Smooth muscle cell (in vitro differentiated cells): ENCODE data around the gene TRNP1. TPM values are rescaled to one million over a fixed set of nuclear protein-coding genes. Genes with fewer than 3 reads are reported as not detected.

Source experiments
- DNase-seq: peaks from one replicate; lab custom pipeline; 2025; ENCODE audit not compliant: unreplicated experiment; lab: John Stamatoyannopoulos, UW
- H2AFZ ChIP-seq: fragments of 200-600 bp; sonication (generic); 2 replicates; pipeline ENCODE4 v1.6.0; 2016; ENCODE audit warnings: antibody characterized with exemption, low read depth, mild to moderate bottlenecking
- H3F3A ChIP-seq: fragments of 200-600 bp; sonication (generic); 2 replicates; pipeline ENCODE4 v1.6.0; 2017; ENCODE audit warnings: antibody characterized with exemption, low read depth
- H3K27ac ChIP-seq: fragments of 200-600 bp; sonication (generic); 2 replicates; pipeline ENCODE4 v1.5.1; 2016; ENCODE audit warnings: low read depth, mild to moderate bottlenecking
- H3K27me3 ChIP-seq: fragments of 200-600 bp; sonication (generic); 2 replicates; pipeline ENCODE4 v1.6.1; 2016; ENCODE audit warnings: low read depth, mild to moderate bottlenecking
- H3K36me3 ChIP-seq: fragments of 200-600 bp; sonication (generic); 2 replicates; pipeline ENCODE4 v1.5.1; 2016; ENCODE audit warnings: low read depth
- H3K4me1 ChIP-seq: fragments of 200-600 bp; sonication (generic); 2 replicates; pipeline ENCODE4 v1.5.1; 2016; ENCODE audit warnings: low read depth
- H3K4me2 ChIP-seq: fragments of 200-600 bp; sonication (generic); 2 replicates; pipeline ENCODE4 v1.6.0; 2016; ENCODE audit warnings: mild to moderate bottlenecking
- H3K4me3 ChIP-seq: fragments of 200-600 bp; sonication (generic); 2 replicates; pipeline ENCODE4 v1.5.1; 2016; ENCODE audit warnings: mild to moderate bottlenecking
- H3K79me2 ChIP-seq: fragments of 200-600 bp; sonication (generic); 2 replicates; pipeline ENCODE4 v1.6.0; 2016; ENCODE audit warnings: low read depth, mild to moderate bottlenecking
- H3K9ac ChIP-seq: fragments of 200-600 bp; sonication (generic); 2 replicates; pipeline ENCODE4 v1.6.0; 2016; ENCODE audit warnings: low read depth
- H3K9me3 ChIP-seq: fragments of 200-600 bp; sonication (generic); replicated peaks from 2 replicates; pipeline ENCODE4 v1.5.1; 2016; ENCODE audit warnings: low read depth
- H4K20me1 ChIP-seq: fragments of 200-600 bp; sonication (generic); 2 replicates; pipeline ENCODE4 v1.6.0; 2016; ENCODE audit warnings: low read depth
- WGBS: methylation state at CpG from one replicate; pipeline ENCODE4 v1.1.7; 2016; ENCODE audit warnings: low lambda C conversion rate; 5-methylcytosine and 5-hydroxymethylcytosine counted together
- polyA plus RNA-seq: library from polyadenylated mRNA; unstranded; fragments of >200 nt; fragmentation: Nextera tagmentation; extraction: Ambion mirVana; gene quantifications from 2 replicates; pipeline ENCODE4 v1.2.1, GENCODE V29; 2016
- total RNA-seq: library from RNA; depleted of rRNA; stranded (reverse); fragments of >200 nt; gene quantifications from 2 replicates; pipeline ENCODE4 v1.2.3, GENCODE V29; 2014
- TF ChIP-seq, protein P1 (sequence below): fragments of 200-600 bp; sonication (generic); IDR thresholded peaks from 2 replicates; pipeline ENCODE4 v1.5.1; 2017; ENCODE audit warnings: borderline replicate concordance, mild to moderate bottlenecking, antibody characterized with exemption; ENCODE audit not compliant: insufficient read depth, poor library complexity, severe bottlenecking

Gene TRNP1
- total and polyA plus RNA-seq, 2 experiments from 2014 or later: 4.4 to 18.6 TPM

DNA sequence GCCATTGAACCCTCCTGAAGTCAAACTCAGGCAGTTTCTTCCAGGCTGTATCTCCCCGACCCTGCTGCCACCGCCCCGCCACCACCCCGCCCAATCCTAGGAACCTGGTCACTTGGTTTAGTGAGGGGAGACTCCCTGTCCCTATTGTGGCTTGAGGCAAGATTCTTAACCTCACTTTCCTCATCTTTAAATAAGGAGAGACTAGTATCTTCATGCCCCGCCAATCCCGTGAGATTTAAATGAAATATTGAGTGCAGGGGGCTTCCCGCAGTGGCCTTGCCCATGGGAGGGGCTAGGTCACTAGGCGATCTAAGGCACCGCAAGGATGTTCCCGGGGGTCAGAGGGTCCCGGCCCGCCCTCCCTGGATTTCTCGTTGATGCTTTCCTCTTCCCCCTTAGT, 34.2 kb upstream of the TRNP1 start:
- Histone ChIP-seq H3K4me3 (peak overlapping the region; percentile 55), H3K9ac (no peak overlapping the region), H3K9me3 (no peaks in the 10 kb centered on the region), H3K27me3 (peaks cover 49% of the 10 kb centered on the region), H3K79me2 (no peaks in the 10 kb centered on the region), H3F3A (peaks cover 5% of the 10 kb centered on the region), H3K4me2 (peak overlapping the region; percentile 82), H3K27ac (no peak overlapping the region), H2AFZ (no peak overlapping the region), H3K36me3 (no peaks in the 10 kb centered on the region), H3K4me1 (no peaks in the 10 kb centered on the region), H4K20me1 (no peaks in the 10 kb centered on the region)
- WGBS: 41% methylated on average over 8 of the region's 13 CpGs
- TF ChIP-seq, protein P1, sequence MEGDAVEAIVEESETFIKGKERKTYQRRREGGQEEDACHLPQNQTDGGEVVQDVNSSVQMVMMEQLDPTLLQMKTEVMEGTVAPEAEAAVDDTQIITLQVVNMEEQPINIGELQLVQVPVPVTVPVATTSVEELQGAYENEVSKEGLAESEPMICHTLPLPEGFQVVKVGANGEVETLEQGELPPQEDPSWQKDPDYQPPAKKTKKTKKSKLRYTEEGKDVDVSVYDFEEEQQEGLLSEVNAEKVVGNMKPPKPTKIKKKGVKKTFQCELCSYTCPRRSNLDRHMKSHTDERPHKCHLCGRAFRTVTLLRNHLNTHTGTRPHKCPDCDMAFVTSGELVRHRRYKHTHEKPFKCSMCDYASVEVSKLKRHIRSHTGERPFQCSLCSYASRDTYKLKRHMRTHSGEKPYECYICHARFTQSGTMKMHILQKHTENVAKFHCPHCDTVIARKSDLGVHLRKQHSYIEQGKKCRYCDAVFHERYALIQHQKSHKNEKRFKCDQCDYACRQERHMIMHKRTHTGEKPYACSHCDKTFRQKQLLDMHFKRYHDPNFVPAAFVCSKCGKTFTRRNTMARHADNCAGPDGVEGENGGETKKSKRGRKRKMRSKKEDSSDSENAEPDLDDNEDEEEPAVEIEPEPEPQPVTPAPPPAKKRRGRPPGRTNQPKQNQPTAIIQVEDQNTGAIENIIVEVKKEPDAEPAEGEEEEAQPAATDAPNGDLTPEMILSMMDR: no peak
- DNase-seq: no peak

DNA sequence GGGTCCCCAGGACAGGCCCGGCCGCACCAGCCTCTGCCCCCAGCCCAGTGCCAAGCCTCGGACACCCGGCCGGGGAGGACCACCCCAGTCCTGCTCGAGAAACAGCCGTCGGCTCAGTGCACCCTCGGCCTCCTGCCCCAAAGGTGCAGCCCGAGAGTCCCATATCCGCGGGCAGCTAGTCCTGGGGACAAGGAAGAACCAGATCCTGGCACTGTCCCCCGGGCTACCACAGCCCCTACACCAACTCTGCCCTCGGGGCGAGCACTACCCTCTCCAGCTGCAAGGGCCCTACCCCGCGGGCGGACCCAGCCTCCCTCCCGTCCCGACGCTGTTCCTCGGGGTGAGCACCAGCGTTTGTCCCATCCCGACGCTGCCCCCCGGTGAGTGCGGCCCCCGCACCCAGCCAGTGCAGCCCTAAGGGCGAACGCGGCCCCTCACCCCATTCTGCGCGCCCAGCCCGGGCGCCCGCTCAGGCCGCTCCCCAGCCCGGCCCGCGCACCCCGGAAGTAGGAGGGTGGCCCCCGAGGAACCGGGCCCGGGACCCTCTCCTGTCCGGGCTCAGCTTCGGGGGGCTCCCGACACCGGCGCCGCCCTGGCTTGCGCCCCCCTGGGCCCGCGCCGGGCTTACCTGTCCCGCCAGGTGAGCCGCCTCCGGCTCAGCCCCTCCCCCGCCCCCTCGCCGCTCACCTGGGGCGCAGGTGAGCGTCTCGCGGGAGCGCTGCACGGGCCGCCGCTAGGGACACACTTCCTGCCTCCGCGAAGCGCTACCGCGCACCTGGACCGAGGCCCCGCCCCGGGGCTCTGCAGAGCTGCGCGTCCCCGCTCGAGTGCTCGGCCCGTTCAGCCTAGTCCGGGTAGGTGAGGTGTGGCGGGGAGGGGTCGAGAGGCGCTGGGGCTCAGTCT, 33.5 kb upstream of the TRNP1 start, which contains the start of gene KDF1:
Gene KDF1, minus strand, starts transcription at position 747 of the 903 bp plus-strand sequence. CDS start 8,088 bp downstream, outside the sequence.
- H3K9ac ChIP-seq: peak within 1 kb of the TSS; percentile 22
- peak within 1 kb of the TSS; percentile 55 for H3K4me3 ChIP-seq
- H3K79me2 ChIP-seq: no peaks in the 10 kb centered on the region
- TF ChIP-seq, protein P1: no peak
- no peaks in the 10 kb centered on the region for H3K9me3 ChIP-seq
- DNase-seq: no peak
- peaks cover 5% of the 10 kb centered on the region for H3F3A ChIP-seq
- H3K36me3 ChIP-seq: no peaks in the 10 kb centered on the region
- no peak within 1 kb of the TSS for H3K27ac ChIP-seq
- no peaks in the 10 kb centered on the region for H3K4me1 ChIP-seq
- 2% methylated on average over 64 of the region's 86 CpGs for WGBS
- H3K4me2 ChIP-seq: peak within 1 kb of the TSS; percentile 82
- H4K20me1 ChIP-seq: no peaks in the 10 kb centered on the region
- peaks cover 49% of the 10 kb centered on the region for H3K27me3 ChIP-seq
- no peak within 1 kb of the TSS for H2AFZ ChIP-seq

DNA sequence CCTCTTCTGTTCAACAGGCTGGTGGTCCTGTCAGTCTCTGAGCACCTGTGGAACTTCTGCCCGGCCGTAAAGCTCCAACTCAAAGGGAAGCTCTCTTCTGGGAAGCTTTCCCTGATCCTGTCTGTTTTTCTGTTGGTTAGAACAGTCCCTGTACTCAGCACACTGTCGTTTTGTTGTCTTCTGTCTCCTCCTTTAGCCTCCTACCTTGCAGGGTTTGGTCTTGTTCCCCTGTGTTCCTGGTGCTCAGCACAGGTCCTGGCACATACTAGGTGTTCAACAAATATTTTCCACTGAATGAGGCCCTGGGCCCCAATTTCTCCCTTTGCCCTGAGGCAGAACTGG, 32.9 kb upstream of the TRNP1 start:
- Histone ChIP-seq H3K27ac (no peak overlapping the region), H2AFZ (no peak overlapping the region), H3K27me3 (peaks cover 49% of the 10 kb centered on the region), H4K20me1 (no peaks in the 10 kb centered on the region), H3K4me2 (peak overlapping the region; percentile 82), H3K4me3 (peak overlapping the region; percentile 55), H3K9ac (no peak overlapping the region), H3K36me3 (no peaks in the 10 kb centered on the region), H3K4me1 (no peaks in the 10 kb centered on the region), H3K9me3 (no peaks in the 10 kb centered on the region), H3F3A (peaks cover 5% of the 10 kb centered on the region), H3K79me2 (no peaks in the 10 kb centered on the region)
- no peak for DNase-seq
- TF ChIP-seq, protein P1: no peak
- 4% methylated on average over 3 of the region's 3 CpGs for WGBS
